Muscle layer of duodenum (tissue), 2 donors: ENCODE results near the gene TTC31.
"Not testable (repeated sequence)": the region's sequence is repeated elsewhere in the genome, so short reads cannot be mapped to it uniquely, and the experiment has no call there.

Experiments used
- H3K27ac ChIP-seq: one replicate; pipeline ENCODE4 v1.7.0; 2013; ENCODE audit warnings: mild to moderate bottlenecking, low read length
- H3K27me3 ChIP-seq: one replicate; pipeline ENCODE4 v1.7.0; 2013; ENCODE audit warnings: low read depth, mild to moderate bottlenecking, control low read depth, low read length
- H3K36me3 ChIP-seq, 2 donors: one replicate each; pipeline ENCODE4 v1.7.0; 2013; ENCODE audit warnings: low read length in 2 of 2, control low read depth in 1 of 2, mild to moderate bottlenecking in 1 of 2; ENCODE audit not compliant: insufficient read depth in 2 of 2, control insufficient read depth in 1 of 2
- H3K4me1 ChIP-seq, 2 donors: one replicate each; pipeline ENCODE4 v1.7.0; 2013; ENCODE audit warnings: low read length in 2 of 2, mild to moderate bottlenecking in 2 of 2, control low read depth in 1 of 2, moderate library complexity in 1 of 2; ENCODE audit not compliant: insufficient read depth in 2 of 2, control insufficient read depth in 1 of 2
- H3K4me3 ChIP-seq, 2 donors: one replicate each; pipeline ENCODE4 v1.7.0; 2013; ENCODE audit warnings: low read length in 2 of 2, low read depth in 1 of 2, mild to moderate bottlenecking in 1 of 2
- H3K9me3 ChIP-seq, 2 donors: one replicate each; pipeline ENCODE4 v1.7.0; 2013; ENCODE audit warnings: low read length in 2 of 2, control low read depth in 1 of 2, mild to moderate bottlenecking in 1 of 2; ENCODE audit not compliant: control insufficient read depth in 1 of 2
- donor health status: healthy.

Gene TTC31

DNA sequence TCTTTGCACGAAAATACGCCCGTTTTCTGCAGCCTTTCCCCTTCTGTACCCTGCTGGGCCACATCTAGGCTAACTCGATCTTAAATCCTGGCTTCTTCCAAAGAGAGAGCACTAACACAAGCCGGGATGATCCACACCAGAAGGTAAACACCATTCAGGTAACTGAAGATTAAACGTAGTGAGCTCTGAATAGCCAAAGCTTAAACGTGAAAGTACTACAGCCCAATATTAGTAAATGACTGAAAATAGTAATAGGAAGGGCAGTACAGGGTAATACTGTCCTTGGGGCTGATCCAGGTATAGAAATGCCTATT lies 10.0 kb upstream of the TTC31 start:
- Histone ChIP-seq H3K36me3 (peaks cover 19 to 21% of the 10 kb centered on the region in 2 donors), H3K27ac (peak overlapping the region; percentile 94), H3K27me3 (no peaks in the 10 kb centered on the region), H3K9me3 (no peaks in the 10 kb centered on the region), H3K4me1 (peaks cover 8 to 17% of the 10 kb centered on the region in 2 donors), H3K4me3 (peak overlapping the region; percentile 85 to 94)

DNA sequence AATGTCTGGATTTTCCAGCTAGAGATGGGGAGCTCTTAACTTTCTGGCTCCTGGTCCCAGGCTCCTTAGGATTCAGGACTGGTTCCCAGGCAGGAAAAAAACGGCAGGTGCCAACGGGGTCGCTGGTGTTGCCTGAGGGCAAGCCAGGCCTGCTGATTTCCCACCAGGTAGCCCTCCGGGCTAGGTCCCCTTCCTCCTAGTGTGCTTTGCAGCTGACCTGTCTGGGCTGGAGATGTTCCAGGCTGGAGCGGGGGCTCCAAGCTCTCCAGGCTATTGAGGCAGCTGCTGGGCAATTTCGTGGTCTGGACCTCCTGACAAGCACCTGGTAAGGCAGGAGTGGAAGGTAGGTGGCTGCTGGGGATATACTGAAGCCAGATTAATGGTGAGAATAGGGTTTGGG lies 8.4 kb upstream of the TTC31 start:
- Histone ChIP-seq H3K4me3 (no peak overlapping the region), H3K9me3 (no peaks in the 10 kb centered on the region), H3K27me3 (no peaks in the 10 kb centered on the region), H3K4me1 (peaks cover 8 to 17% of the 10 kb centered on the region in 2 donors), H3K36me3 (peaks cover 19 to 21% of the 10 kb centered on the region in 2 donors), H3K27ac (no peak overlapping the region)

DNA sequence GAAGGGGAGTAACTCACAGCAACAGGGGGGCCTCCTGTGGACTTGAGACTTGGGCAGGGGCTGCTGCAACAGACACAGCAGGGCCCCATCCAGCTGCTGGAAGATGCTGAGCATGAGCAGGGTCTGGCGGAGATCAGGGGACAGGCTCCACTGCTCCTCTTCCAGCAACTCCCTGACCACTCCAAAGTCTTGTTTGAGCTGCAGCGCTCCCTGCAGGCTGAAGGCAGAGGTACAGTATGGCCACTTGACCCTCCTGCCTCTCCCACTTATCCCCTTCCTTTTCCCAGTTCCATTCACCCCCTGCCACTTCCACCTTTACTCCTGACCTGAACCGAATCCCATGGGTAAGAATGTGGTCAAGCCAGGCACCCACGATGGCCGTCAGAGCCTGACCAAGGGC lies 8.0 kb upstream of the TTC31 start:
- no peaks in the 10 kb centered on the region for H3K9me3 ChIP-seq
- no peaks in the 10 kb centered on the region for H3K27me3 ChIP-seq
- peaks cover 19 to 21% of the 10 kb centered on the region in 2 donors for H3K36me3 ChIP-seq
- H3K4me3 ChIP-seq = no peak overlapping the region
- H3K27ac ChIP-seq = no peak overlapping the region
- H3K4me1 ChIP-seq = peaks cover 8 to 17% of the 10 kb centered on the region in 2 donors

DNA sequence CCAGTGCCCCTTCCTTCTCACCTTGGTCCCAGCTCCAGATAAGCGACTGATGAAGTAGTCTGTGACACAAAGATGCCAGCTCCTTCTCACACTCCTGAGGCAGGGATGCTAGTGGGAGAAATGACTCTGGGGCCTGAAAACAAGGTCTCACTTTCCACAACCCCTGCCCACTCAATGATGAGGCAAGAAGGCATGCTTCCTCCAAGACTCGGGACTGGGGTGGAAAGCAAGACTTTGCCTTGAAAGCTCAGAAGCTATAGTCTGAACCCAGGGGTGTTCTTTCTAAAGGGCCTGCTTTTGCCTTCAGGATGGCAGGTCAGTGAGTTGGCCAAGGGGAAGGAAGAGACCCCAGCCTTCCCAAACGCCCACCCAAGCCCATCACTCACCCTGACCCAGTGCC lies 1.4 kb upstream of the TTC31 start:
- peak overlapping the region; percentile 98 for H3K4me3 ChIP-seq
- no peaks in the 10 kb centered on the region for H3K27me3 ChIP-seq
- peaks cover 13 to 30% of the 10 kb centered on the region in 2 donors for H3K4me1 ChIP-seq
- no peak overlapping the region for H3K27ac ChIP-seq
- peaks cover 11 to 13% of the 10 kb centered on the region in 2 donors for H3K36me3 ChIP-seq
- H3K9me3 ChIP-seq = no peaks in the 10 kb centered on the region

DNA sequence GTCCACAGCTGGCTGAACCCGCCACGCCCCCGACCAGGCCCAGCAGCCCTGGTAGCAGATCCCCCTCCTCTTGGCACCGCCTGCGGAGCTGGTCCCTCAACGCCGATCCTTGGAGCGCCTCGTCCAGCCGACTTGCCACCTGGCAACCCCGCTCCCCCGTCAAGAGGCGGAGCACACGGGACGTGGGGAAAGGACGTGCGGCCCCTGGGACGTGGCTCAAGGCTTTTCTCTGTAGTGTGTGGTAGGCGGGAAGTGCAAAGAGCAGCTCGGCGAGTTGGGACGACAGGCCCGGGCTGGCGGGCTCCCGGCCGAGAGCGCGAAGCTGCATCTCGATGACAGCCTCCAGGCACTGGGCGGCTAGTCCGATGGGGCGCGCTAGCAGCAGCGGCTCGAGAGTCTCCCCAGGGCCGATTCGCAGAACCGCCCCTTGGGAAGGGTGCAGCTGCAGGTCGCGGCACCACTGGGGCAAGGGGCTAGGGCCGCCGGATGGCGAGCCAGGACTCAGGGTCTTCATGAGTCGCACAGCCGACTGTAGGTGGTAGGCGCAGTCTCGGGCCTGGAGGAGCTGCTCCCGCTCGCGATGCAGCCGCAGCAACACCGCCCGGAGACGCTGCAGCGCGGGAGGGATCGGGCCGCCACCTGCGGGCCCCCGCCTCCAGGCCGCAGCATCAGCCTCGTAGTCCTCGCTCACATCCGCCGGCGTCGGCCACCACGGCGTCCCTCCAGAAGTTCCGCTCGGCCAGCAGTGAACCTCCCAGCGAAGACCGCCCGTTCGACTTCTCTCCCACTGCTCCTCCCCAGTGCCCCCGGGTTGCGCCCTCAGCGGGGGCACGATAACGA lies 700 bp upstream of the TTC31 start:
- no peaks in the 10 kb centered on the region for H3K27me3 ChIP-seq
- peaks cover 11 to 13% of the 10 kb centered on the region in 2 donors for H3K36me3 ChIP-seq
- H3K9me3 ChIP-seq = no peaks in the 10 kb centered on the region
- H3K4me3 ChIP-seq = peak overlapping the region; percentile 98
- H3K4me1 ChIP-seq = peaks cover 13 to 30% of the 10 kb centered on the region in 2 donors
- peak overlapping the region; percentile 96 for H3K27ac ChIP-seq

DNA sequence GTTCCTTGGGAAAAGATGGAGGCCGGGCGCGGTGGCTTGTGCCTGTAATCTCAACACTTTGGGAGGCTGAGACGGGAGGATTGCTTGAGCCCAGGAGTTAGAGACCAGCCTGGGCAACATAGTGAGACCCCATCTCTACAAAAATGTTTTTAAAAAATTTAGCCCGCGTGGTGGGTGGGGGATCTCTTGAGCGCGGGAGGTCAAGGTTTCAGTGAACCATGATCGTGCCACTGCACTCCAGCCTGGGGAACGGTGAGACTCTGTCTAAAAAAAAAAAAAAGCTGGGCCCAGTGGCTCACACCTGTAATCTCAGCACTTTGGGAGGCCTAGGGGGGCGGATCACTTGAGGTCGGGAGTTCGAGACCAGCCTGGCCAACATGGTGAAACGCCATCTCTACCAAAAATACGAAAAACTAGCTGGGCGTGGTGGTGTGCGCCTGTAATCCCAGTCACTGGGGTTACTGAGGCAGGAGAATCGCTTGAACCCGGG lies 839 bp downstream of the TTC31 start:
- peak overlapping the region; percentile 96 for H3K27ac ChIP-seq
- H3K4me3 ChIP-seq = peak overlapping the region; percentile 98
- H3K9me3 ChIP-seq, H3K27me3 ChIP-seq: not testable (repeated sequence)
- H3K4me1 ChIP-seq = peaks cover 13 to 30% of the 10 kb centered on the region in 2 donors
- peaks cover 7 to 24% of the 10 kb centered on the region in 2 donors for H3K36me3 ChIP-seq

DNA sequence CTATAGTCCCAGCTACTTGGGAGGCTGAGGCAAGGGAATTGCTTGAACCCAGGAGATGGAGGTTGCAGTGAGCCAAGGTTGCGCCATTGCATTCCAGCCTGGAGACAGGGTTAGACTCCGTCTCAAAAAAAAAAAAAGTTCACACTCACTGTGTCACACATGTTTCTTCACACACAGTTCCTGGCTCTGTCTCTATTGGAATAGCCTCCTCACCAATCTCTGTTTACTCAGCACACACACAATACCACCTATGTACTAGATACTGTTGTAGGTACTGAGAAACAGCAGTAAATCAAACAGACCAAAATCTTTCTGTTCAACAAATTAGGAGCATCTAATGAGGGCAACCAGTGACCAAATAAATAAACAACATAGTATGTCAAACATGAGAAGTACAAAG lies 3.3 kb downstream of the TTC31 start:
- Histone ChIP-seq H3K9me3 (no peaks in the 10 kb centered on the region), H3K4me1 (peaks cover 7 to 24% of the 10 kb centered on the region in 2 donors), H3K36me3 (peaks cover 13 to 41% of the 10 kb centered on the region in 2 donors), H3K4me3 (no peak overlapping the region), H3K27me3 (no peaks in the 10 kb centered on the region), H3K27ac (no peak overlapping the region)

DNA sequence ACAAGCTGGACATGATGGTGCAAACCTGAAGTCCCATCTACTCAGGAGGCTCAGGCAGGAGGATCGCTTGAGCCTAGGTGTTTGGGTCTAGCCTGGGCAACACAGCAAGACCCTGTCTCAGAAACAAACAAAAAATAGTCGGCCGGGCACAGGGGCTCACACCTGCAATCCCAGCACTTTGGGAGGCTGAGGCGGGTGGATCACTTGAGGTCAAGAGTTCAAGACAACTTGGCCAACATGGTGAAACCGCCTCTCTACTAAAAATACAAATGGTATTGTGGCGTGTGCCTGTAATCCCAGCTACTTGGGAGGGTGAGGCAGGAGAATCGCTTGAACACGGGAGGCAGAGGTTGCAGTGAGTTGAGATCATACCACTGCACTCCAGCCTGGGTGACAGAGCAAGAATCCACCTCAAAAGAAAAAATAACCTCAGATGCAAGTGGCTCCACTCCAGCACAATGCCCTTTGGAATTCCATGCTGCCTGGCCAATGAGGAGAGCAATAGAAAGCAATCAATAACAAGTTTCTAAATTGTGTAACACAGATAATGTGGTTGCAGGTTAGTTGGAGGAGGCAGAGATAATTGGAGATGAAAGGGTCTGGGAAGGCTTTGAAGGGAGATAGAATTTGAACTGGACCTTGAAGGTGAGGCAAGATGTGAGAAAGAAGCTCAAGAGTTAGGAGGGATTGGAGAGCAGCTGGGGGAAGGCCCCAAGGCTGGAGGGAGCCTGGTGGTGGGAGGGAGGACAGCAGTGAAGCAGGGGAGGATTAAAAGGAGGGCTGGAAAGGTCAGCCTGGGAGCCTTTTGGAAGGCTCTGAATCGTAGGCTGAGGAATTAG lies 6.0 kb downstream of the TTC31 start:
- H3K36me3 ChIP-seq = peaks cover 41 to 69% of the 10 kb centered on the region in 2 donors
- peaks cover 0 to 6% of the 10 kb centered on the region in 2 donors for H3K4me1 ChIP-seq
- H3K27ac ChIP-seq = no peak overlapping the region

DNA sequence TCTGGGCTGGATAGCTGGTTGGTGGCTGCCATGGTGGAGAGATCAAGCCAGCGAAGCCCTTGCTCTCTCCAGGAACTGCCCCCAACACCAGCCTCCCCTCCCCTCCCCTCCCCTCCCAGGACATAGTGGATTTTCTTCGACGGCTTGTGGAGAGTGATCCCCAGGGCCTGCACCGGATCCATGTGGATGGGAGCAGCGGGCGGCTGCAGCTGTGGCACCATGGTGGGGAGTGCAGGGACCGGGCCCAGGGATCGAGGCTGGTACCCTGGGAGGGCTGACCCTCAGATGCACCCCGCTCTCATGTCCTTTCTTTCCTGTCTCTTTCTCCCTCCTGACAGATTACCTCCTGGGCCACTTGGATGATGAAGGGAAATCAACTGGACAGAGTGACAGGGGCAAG lies 7.0 kb downstream of the TTC31 start:
- no peak overlapping the region for H3K4me3 ChIP-seq
- no peaks in the 10 kb centered on the region for H3K27me3 ChIP-seq
- no peak overlapping the region for H3K27ac ChIP-seq
- no peaks in the 10 kb centered on the region for H3K9me3 ChIP-seq
- H3K4me1 ChIP-seq = no peaks in the 10 kb centered on the region
- H3K36me3 ChIP-seq = peaks cover 44 to 73% of the 10 kb centered on the region in 2 donors

More for the DNA sequence above, 6.0 kb downstream of the TTC31 start:
- Histone ChIP-seq H3K9me3 (no peaks in the 10 kb centered on the region), H3K4me3 (no peak overlapping the region), H3K27me3 (no peaks in the 10 kb centered on the region)

DNA sequence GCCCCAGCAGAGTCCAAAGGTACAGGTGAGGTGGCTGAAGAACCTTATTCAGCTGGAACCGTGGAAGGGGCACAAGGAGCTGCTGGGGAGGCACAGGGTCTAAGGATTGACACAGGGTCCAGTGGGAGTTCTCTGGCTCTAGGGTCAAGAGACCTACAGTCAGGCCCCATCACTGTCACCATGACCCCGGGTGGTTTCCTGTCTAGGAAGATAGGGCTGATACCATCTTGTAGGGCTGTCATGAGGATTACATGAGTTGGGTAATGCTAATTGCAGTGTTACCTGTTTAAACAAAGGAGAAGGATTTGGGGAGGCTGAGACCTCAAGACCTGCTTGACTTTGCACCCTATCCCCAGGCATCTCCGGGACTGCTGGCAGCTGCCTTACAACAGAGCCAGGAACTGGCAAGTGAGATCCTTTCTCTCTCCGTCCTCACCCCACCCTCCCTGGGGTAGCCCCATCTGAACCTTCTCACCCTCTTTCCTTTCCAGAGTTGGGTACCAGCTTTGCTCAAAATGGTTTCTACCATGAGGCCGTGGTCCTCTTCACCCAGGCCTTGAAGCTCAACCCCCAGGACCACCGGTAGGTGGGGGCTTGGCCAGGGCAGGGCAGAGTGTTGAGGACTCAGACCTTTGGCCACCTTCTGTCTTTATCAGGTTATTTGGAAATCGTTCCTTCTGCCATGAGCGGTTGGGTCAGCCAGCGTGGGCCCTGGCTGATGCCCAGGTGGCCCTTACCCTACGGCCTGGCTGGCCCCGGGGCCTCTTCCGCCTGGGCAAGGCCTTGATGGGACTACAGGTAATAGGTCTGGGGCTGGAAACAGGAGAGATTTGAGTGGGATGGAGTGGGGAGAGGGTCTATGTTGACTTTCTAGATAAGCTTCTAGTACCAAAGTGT lies 9.0 kb downstream of the TTC31 start:
- Histone ChIP-seq H3K4me3 (no peak overlapping the region), H3K27ac (no peak overlapping the region), H3K27me3 (peaks cover 2% of the 10 kb centered on the region), H3K4me1 (no peaks in the 10 kb centered on the region), H3K9me3 (no peaks in the 10 kb centered on the region), H3K36me3 (peaks cover 40 to 60% of the 10 kb centered on the region in 2 donors)
